ENCODE results near the gene ULK2. TPM values are rescaled to one million over a fixed set of nuclear protein-coding genes. Genes with fewer than 3 reads are reported as not detected.
A peak's percentile ranks its signal among the peaks of the same experiment; 100 is the strongest.

ULK2 gene
- total and polyA plus RNA-seq, 8 donors: 0.29 to 254 (median 9.1) TPM

- Histone ChIP-seq H3K27ac (no peak overlapping the region), H3K4me1 (peaks cover 6 to 23% (median 19%) of the 10 kb centered on the region in 4 donors), H3K9me3 (no peaks in the 10 kb centered on the region), H3K27me3 (peaks cover 0 to 6% (median 0%) of the 10 kb centered on the region in 3 donors), H3K4me3 (no peak overlapping the region), H3K36me3 (no peaks in the 10 kb centered on the region)
- no peak for DNase-seq
- intact Hi-C loops (cut with DNase I; ENCODE audit: low total_unique reads): loop anchor here (5.0 to 10.0 kb wide), 2 partner anchors 101 to 239 kb away; no protein-coding TSS in a partner anchor
- TF ChIP-seq POLR2AphosphoS5 (IDR thresholded peaks at IDR 0.05) (no peak), EP300 (IDR thresholded peaks at IDR 0.05) (no peak), POLR2A (IDR thresholded peaks at IDR 0.05) (no peak)
- TF ChIP-seq, protein P1, sequence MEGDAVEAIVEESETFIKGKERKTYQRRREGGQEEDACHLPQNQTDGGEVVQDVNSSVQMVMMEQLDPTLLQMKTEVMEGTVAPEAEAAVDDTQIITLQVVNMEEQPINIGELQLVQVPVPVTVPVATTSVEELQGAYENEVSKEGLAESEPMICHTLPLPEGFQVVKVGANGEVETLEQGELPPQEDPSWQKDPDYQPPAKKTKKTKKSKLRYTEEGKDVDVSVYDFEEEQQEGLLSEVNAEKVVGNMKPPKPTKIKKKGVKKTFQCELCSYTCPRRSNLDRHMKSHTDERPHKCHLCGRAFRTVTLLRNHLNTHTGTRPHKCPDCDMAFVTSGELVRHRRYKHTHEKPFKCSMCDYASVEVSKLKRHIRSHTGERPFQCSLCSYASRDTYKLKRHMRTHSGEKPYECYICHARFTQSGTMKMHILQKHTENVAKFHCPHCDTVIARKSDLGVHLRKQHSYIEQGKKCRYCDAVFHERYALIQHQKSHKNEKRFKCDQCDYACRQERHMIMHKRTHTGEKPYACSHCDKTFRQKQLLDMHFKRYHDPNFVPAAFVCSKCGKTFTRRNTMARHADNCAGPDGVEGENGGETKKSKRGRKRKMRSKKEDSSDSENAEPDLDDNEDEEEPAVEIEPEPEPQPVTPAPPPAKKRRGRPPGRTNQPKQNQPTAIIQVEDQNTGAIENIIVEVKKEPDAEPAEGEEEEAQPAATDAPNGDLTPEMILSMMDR (IDR thresholded peaks at IDR 0.05): no peak
- 86 to 94% (median 86%) methylated on average over 11 of the region's 11 CpGs for WGBS, 5 donors
Measured at GRCh38 chr17:19755821-19756510, 111.8 kb downstream of the ULK2 start.

- intact Hi-C loops (cut with DNase I; ENCODE audit: low total_unique reads): loop anchor here (5.0 to 10.0 kb wide), 2 partner anchors 101 to 238 kb away; no protein-coding TSS in a partner anchor
- peaks cover 0 to 6% (median 0%) of the 10 kb centered on the region in 3 donors for H3K27me3 ChIP-seq
- 77 to 90% (median 87%) methylated on average over 5 to 6 of the region's 6 CpGs for WGBS, 5 donors
- H3K36me3 ChIP-seq: no peaks in the 10 kb centered on the region
- DNase-seq: no peak
- H3K4me1 ChIP-seq: peaks cover 6 to 27% (median 23%) of the 10 kb centered on the region in 4 donors
- no peak overlapping the region for H3K27ac ChIP-seq
- no peak overlapping the region for H3K4me3 ChIP-seq
- no peaks in the 10 kb centered on the region for H3K9me3 ChIP-seq
- TF ChIP-seq POLR2A (IDR thresholded peaks at IDR 0.05) (no peak), EP300 (IDR thresholded peaks at IDR 0.05) (no peak), POLR2AphosphoS5 (IDR thresholded peaks at IDR 0.05) (no peak)
- TF ChIP-seq, protein P1 (IDR thresholded peaks at IDR 0.05): no peak
Measured at GRCh38 chr17:19755392-19755791, 112.3 kb downstream of the ULK2 start.

DNA sequence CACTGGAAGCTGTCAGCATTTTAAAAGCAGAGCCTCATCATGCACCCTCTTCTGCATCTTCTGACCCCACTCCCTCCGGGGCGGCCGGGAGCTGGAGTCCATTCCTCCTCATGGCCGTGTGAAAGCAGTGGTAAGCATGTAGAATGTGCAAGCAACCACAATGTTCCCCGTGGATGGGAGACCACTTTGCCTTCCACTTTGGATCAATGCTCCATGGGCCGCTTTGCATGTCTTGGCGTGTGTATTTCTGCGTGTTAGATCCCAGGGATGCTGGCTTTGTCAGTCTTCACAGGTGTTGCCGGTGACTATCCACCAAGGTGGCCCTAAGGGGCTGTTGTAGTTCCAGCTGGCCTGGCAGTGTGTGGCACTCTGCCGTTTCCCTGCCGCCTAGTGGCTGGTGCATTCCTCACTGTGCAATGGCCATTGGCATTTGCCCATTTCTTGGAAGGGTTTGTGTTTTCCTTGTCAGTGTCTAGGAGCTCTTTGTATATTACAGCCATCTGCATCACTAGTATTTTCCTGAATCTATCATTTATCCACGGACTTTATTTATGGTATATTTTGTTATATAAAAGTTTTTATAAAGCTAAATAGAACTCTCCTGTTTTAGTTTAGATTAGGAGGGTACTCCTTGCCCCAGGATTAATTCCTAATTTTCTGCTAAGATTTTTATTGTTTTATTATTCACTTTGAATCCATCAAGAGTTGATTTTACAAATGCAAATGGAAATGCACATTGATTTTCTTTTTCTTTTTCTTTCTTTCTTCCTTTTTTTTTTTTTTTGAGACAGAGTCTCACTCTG is 113.9 kb downstream of the ULK2 start:
- 49 to 70% (median 50%) methylated on average over 8 to 12 of the region's 12 CpGs for WGBS, 5 donors
- DNase-seq: peak in 1 of 2 donors; percentile 82
- Histone ChIP-seq H3K27ac (peak overlapping the region; percentile 61 to 86 (median 81)), H3K9me3 (no peaks in the 10 kb centered on the region), H3K36me3 (no peaks in the 10 kb centered on the region), H3K4me1 (peaks cover 7 to 34% (median 30%) of the 10 kb centered on the region in 4 donors), H3K27me3 (peaks cover 0 to 6% (median 0%) of the 10 kb centered on the region in 3 donors), H3K4me3 (no peak overlapping the region)
- TF ChIP-seq POLR2AphosphoS5 (IDR thresholded peaks at IDR 0.05) (peak in 2 of 3 donors; percentile 40 to 67), EP300 (IDR thresholded peaks at IDR 0.05) (no peak), POLR2A (IDR thresholded peaks at IDR 0.05) (no peak)
- TF ChIP-seq, protein P1 (IDR thresholded peaks at IDR 0.05): peak in 5 of 7 experiments; percentile 31 to 67 (median 63)
- intact Hi-C loops (cut with DNase I; ENCODE audit: low total_unique reads): loop anchor here (10.0 kb wide), 1 partner anchor 99 kb away; no protein-coding TSS in a partner anchor

GRCh38 chr17:19753051-19753509 is 114.7 kb downstream of the ULK2 start:
- intact Hi-C loops (cut with DNase I; ENCODE audit: low total_unique reads): loop anchor here (10.0 kb wide), 1 partner anchor 98 kb away; no protein-coding TSS in a partner anchor
- WGBS, 5 donors: 23 to 45% (median 36%) methylated on average over 7 to 12 of the region's 12 CpGs
- TF ChIP-seq, protein P1 (IDR thresholded peaks at IDR 0.05): no peak
- TF ChIP-seq POLR2AphosphoS5 (IDR thresholded peaks at IDR 0.05) (peak; percentile 16 to 95 (median 89)), EP300 (IDR thresholded peaks at IDR 0.05) (no peak)
- no peaks in the 10 kb centered on the region for H3K9me3 ChIP-seq
- no peaks in the 10 kb centered on the region for H3K36me3 ChIP-seq
- peaks cover 12 to 40% (median 35%) of the 10 kb centered on the region in 4 donors for H3K4me1 ChIP-seq
- no peak overlapping the region for H3K4me3 ChIP-seq
- peak overlapping the region; percentile 72 to 86 (median 82) for H3K27ac ChIP-seq
- DNase-seq: peak in 1 of 2 donors; percentile 91
- H3K27me3 ChIP-seq: peaks cover 0 to 6% (median 0%) of the 10 kb centered on the region in 3 donors
